ENCODE results near the gene SLX4IP.

DNA sequence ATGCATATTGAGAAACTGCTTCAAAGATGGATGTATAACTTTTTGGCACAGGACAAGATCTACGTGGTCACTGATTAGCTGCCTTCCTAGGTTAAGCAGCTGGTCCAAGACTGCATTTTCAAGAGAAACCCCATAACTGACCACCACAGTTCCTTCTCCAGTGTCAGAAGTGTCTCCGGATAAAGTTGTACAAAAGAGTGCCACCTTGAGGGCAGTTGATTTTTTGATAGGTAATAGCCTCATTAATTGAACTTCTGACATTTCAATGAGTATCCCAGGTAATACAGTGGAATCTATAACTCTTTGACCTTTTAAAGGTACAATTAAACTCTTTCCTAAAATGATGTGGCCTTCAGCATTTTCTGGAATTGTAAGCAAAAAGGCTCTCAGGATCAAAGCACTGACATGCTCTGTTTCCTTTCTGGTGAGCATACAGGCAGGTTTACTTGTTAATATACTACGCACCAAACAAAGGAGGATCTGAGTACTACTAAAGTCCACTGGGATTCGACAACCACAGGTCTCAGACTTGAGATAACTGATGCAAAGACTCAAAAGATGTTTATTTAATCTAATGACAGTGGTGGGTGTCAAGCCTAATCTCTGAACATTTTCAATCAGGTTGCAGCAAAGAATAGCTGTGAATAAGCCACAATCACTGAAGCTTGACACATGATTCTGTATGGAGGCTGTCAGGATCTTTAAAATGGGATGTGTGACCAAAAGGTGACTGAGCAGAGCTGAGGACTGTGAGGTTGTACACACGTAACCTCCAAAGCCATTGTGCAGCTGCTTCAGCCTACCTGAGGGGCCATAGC is 22.3 kb upstream of the SLX4IP start:
- TF ChIP-seq, protein P1, sequence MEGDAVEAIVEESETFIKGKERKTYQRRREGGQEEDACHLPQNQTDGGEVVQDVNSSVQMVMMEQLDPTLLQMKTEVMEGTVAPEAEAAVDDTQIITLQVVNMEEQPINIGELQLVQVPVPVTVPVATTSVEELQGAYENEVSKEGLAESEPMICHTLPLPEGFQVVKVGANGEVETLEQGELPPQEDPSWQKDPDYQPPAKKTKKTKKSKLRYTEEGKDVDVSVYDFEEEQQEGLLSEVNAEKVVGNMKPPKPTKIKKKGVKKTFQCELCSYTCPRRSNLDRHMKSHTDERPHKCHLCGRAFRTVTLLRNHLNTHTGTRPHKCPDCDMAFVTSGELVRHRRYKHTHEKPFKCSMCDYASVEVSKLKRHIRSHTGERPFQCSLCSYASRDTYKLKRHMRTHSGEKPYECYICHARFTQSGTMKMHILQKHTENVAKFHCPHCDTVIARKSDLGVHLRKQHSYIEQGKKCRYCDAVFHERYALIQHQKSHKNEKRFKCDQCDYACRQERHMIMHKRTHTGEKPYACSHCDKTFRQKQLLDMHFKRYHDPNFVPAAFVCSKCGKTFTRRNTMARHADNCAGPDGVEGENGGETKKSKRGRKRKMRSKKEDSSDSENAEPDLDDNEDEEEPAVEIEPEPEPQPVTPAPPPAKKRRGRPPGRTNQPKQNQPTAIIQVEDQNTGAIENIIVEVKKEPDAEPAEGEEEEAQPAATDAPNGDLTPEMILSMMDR (IDR thresholded peaks at IDR 0.05) = no peak
- TF ChIP-seq POLR2A (IDR thresholded peaks at IDR 0.05) = no peak

Measured in esophagus squamous epithelium (tissue), 4 donors.